Colonic mucosa (tissue), 4 donors: ENCODE measurements around the gene SLC44A1. TPM values are rescaled to one million over a fixed set of nuclear protein-coding genes. Genes with fewer than 3 reads are reported as not detected.

Experiments used
- DNase-seq: peaks from one replicate; pipeline ENCODE4 v3.0.0-alpha.2; 2020
- H3K27ac ChIP-seq: fragments of 200-600 bp; one replicate; pipeline ENCODE4 v1.8.0; 2021
- H3K27me3 ChIP-seq: fragments of 200-600 bp; one replicate; pipeline ENCODE4 v1.8.0; 2021
- H3K36me3 ChIP-seq: fragments of 200-600 bp; one replicate; pipeline ENCODE4 v1.8.0; 2021
- H3K4me1 ChIP-seq: fragments of 200-600 bp; one replicate; pipeline ENCODE4 v1.8.0; 2021; ENCODE audit warnings: mild to moderate bottlenecking
- H3K4me3 ChIP-seq: fragments of 200-600 bp; one replicate; pipeline ENCODE4 v1.8.0; 2021
- H3K9ac ChIP-seq, 2 donors: one replicate each; pipeline ENCODE4 v1.7.0; 2013; ENCODE audit warnings: control low read depth in 2 of 2, low read depth in 2 of 2, low read length in 2 of 2
- H3K9me3 ChIP-seq: fragments of 200-600 bp; one replicate; pipeline ENCODE4 v1.8.0; 2021
- CTCF ChIP-seq: fragments of 200-600 bp; IDR thresholded peaks from one replicate; pipeline ENCODE4 v1.8.0; 2022; ENCODE audit warnings: antibody characterized with exemption, mild to moderate bottlenecking
- intact Hi-C: fragments of 100-400 bp; cut with DNase I; formaldehyde crosslinking; loops from one replicate; pipeline ENCODE4 v1.14.1; 2022
- total RNA-seq, 2 donors: library from RNA; stranded (reverse); fragmentation: NEBNext Ultra II Directional in 1 of 2; extraction: Animal tissue kit (Norgen Biotek cat#: 25700) in 1 of 2; gene quantifications; one replicate each; pipeline ENCODE4 v1.2.1, GENCODE V29; 2021
- donor health status: healthy.
- donor health status: DM: no; HTN: no; CAD: no.
- donor health status: DM: no; HTN: no; CAD: no.

Gene SLC44A1
- 100 to 1,000 TPM; 151 to 180 TPM for total RNA-seq

DNA sequence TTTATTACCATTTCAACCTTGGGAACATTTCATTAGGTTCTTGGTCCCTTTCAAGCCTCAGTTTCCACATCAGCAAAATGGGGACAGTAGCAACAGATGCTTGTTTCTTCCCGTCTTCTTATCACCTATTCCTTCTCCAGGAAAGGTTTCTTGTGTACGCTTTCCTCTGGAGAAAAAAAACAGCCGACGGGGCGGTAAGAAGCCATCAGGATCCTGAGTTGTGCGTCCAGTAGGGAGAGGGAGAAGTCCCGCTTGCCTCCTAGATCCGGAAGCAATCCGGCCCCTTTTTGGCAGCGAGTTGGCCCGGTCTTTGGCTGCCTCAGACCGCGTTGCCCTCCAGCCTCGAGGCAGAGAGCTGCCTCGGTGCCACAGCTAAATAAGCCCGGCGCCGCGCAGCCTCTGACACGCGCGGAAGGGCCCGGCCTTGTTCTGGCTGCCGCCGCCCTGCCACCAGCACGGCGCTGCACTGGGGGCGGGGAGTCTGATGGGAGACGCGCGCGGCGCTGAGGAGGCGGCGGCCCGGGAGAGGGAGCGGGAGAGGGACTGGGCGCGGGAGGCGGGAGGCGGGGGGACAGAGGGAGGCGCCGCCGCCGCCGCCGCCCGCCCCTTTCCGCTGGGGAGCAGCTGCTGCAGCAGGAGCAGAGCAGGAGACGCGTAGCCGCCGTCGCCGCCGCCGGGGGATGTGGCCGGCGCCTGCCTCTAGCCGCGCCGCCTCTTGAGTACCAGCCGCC is at the start of gene SLC44A1:
TSS of gene SLC44A1 (plus strand) at position 649 of the 731 bp plus-strand sequence. CDS start 218 bp downstream, outside the sequence.
- peak within 1 kb of the TSS; percentile 79 for H3K4me3 ChIP-seq
- intact Hi-C loops = no loop called here
- H3K9ac ChIP-seq = peak within 1 kb of the TSS; percentile 75 to 98
- H3K9me3 ChIP-seq = no peaks in the 10 kb centered on the region
- peak within 1 kb of the TSS; percentile 83 for H3K27ac ChIP-seq
- peaks cover 6% of the 10 kb centered on the region for H3K4me1 ChIP-seq
- no peaks in the 10 kb centered on the region for H3K36me3 ChIP-seq
- peak; percentile 98 for DNase-seq
- no peaks in the 10 kb centered on the region for H3K27me3 ChIP-seq
- TF ChIP-seq CTCF = no peak

DNA sequence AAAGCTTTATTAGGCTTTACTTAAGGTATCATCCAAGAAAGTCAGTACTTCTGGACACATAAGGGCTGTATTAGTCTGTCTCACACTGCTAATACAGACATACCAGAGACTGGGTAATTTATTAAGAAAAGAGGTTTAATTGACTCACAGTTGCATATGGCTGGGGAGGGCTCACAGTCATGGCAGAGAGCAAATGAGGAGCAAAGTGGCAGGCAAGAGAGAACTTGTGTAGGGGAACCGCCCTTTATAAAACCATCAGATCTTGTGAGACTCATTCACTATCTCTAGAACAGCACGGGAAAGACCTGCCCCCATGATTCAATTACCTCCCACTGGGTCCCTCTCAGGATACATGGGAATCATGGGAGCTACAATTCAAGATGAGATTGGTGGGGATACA is 49.2 kb upstream of the SLC44A1 start:
- intact Hi-C loops = no loop called here
- Histone ChIP-seq H3K9me3 (no peaks in the 10 kb centered on the region), H3K27ac (no peak overlapping the region), H3K4me1 (no peaks in the 10 kb centered on the region), H3K27me3 (no peaks in the 10 kb centered on the region), H3K4me3 (no peak overlapping the region), H3K36me3 (no peaks in the 10 kb centered on the region), H3K9ac (no peak overlapping the region)
- no peak for DNase-seq
- no peak for TF ChIP-seq CTCF

GRCh38 chr9:105198023-105198422 is 46.4 kb upstream of the SLC44A1 start:
- no peak for DNase-seq
- intact Hi-C loops = no loop called here
- Histone ChIP-seq H3K27ac (no peak overlapping the region), H3K27me3 (no peaks in the 10 kb centered on the region), H3K36me3 (no peaks in the 10 kb centered on the region), H3K4me3 (no peak overlapping the region), H3K9me3 (no peaks in the 10 kb centered on the region), H3K4me1 (no peaks in the 10 kb centered on the region), H3K9ac (no peak overlapping the region)
- TF ChIP-seq CTCF = no peak

GRCh38 chr9:105198865-105199264 is 45.6 kb upstream of the SLC44A1 start:
- no peaks in the 10 kb centered on the region for H3K4me1 ChIP-seq

GRCh38 chr9:105204416-105204815 is 40.0 kb upstream of the SLC44A1 start:
- TF ChIP-seq CTCF = no peak
- intact Hi-C loops = no loop called here
- Histone ChIP-seq H3K9ac (no peak overlapping the region), H3K36me3 (no peaks in the 10 kb centered on the region), H3K4me1 (no peaks in the 10 kb centered on the region), H3K9me3 (no peaks in the 10 kb centered on the region), H3K27ac (no peak overlapping the region), H3K27me3 (no peaks in the 10 kb centered on the region), H3K4me3 (no peak overlapping the region)
- DNase-seq = no peak

More at GRCh38 chr9:105198865-105199264, 45.6 kb upstream of the SLC44A1 start:
- H3K27ac ChIP-seq = no peak overlapping the region
- no peaks in the 10 kb centered on the region for H3K36me3 ChIP-seq
- no peak overlapping the region for H3K9ac ChIP-seq
- TF ChIP-seq CTCF = no peak
- H3K4me3 ChIP-seq = no peak overlapping the region
- intact Hi-C loops = no loop called here
- no peaks in the 10 kb centered on the region for H3K27me3 ChIP-seq
- H3K9me3 ChIP-seq = no peaks in the 10 kb centered on the region
- no peak for DNase-seq
